Fibroblast of skin of back (primary cell): ENCODE measurements around the gene PPM1H. TPM values are rescaled to one million over a fixed set of nuclear protein-coding genes. Genes with fewer than 3 reads are reported as not detected.
"Not testable (repeated sequence)": the region's sequence is repeated elsewhere in the genome, so short reads cannot be mapped to it uniquely, and the experiment has no call there.

Experiments used
- DNase-seq: peaks from one replicate; pipeline ENCODE4 v3.0.0-alpha.2; 2013
- polyA plus RNA-seq, 2 experiments: library from polyadenylated mRNA; unstranded; fragments of 120-200 nt; gene quantifications; one replicate each; pipeline ENCODE4 v1.2.1, GENCODE V29; 2013; ENCODE audit not compliant: insufficient read length in 2 of 2

PPM1H gene
- 0.78 TPM for polyA plus RNA-seq (2013, experiment 1 of 2; ENCODE audit: insufficient read length)
- 1.4 TPM for polyA plus RNA-seq (2013, experiment 2 of 2; ENCODE audit: insufficient read length)

- peak; percentile 41 for DNase-seq
These were observed at the start of gene PPM1H for GRCh38 chr12:62934799-62935674. PPM1H (minus strand) TSS chr12:62935150; CDS start chr12:62934736, 414 bp downstream.

- DNase-seq = no peak
These were observed 48.6 kb upstream of the PPM1H start for GRCh38 chr12:62983594-62983993.

- DNase-seq = no peak
These were observed 43.8 kb upstream of the PPM1H start for GRCh38 chr12:62978768-62979167.

DNA sequence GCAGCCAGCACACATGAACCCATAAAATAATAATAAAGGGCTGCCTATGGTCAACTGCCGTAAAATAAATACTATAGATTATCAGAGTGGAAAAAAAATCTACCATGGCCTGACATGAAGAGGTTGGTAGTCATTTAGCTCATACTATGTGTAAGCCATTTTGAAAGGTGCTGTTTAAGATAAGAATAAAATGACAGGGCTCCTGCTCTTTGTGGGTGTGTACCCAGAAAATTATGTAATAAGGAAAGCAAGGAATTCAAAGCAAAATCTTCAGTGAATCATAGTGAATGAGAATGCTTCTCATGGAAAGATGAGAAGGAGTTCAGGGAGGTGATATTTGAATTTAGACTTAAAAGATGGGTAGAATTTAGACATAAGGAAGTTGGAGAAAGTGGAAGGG is 42.9 kb upstream of the PPM1H start:
- no peak for DNase-seq

DNA sequence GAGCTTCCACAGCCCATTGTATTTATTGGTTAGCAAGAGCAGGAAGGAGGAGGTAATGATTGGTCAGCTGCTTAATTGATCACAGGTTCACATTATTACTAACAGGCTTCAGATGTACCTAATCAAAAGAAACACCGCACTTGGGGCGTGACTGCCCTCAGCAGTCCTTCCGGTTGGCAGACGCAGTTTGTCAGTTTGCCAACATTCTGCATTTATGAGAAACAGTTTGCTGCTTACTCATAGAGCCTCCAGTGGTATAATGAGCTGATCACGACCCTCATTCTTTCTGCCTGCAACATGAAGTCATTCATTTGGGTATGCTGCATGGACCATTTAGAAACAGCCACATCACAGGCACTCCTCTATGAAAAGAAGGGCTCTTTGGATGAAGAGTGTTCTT is 42.5 kb upstream of the PPM1H start:
- DNase-seq = peak; percentile 78

DNA sequence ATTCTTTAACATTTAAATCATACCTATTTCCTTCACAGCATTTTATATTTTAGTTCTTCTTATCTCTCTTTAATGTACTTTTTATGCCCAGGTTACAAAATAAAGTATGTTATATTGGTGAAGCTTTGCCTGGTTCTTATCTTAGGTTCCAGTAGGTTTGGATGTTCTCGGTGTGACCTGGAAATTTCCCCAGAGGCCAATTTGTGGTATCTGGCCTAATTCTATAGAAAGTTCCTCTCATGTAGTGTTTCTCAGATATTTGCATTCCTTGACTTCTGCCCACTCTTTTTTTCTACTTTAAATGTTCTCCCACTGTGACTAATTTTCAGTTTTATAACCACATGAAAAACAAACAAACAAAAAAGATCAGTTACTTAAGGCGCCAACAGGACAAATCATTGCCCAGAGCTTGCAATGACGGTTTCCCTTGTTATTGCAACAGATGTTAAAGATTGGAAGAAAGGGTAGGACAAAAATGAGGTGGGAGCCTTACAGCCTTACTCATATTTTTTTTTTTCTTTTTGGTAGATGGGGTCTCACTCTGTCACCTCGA is 41.2 kb upstream of the PPM1H start:
- peak; percentile 18 for DNase-seq

DNA sequence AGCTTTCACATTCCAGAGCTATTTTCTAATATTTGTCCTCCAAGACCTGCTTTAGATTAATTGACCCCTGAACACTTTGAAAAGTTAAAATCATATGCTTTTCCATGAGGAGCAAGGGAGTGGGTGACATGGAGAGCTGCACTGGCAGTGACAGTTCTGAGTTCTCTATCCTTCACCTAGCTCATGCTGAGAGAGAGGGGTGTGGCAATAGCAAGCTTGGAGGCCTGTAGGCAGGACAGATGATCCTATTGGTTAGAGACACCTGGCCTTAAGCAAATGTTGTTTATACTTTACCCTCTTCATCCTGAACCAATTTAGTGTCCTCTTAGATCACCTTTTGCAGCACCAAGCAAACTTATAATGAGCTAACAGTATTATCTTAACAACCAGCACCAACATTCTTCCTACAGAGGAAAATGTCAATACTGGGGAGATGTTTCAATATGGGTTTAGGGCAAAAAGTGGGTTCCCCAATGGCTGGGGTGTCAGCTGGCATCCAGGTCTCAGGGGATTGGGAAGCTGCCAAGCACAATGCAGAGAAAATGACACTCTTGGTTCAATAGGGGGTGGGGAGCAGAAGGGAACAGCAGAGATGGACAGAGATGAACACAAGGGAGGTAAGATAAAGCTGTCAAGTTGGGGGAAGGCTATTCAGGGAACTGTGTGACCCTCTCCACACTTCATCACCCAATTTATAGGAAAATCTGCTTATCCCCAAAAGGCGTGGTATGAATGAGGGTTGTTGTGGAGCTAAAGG is 37.0 kb upstream of the PPM1H start:
- DNase-seq = no peak

GRCh38 chr12:62969695-62970094 is 34.7 kb upstream of the PPM1H start:
- no peak for DNase-seq

DNA sequence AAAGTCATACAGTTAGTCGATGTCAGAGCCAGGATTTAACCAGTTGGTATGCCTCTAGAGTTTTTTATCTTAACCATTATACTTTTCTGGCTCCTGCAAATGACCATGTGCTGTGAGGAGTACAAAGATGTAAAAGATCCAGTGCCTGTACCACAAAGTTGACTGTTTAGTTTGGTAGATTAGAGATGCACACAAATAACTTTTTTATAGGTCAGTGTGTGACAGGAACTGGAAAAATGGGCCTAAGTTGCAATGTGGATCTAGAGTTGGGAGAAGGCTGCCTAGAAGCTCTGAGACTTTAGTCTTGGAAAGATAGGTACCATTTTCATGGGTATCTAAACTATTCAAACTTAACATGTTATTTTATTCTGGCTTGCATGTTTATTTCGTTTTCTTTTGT is 32.8 kb upstream of the PPM1H start:
- no peak for DNase-seq

DNA sequence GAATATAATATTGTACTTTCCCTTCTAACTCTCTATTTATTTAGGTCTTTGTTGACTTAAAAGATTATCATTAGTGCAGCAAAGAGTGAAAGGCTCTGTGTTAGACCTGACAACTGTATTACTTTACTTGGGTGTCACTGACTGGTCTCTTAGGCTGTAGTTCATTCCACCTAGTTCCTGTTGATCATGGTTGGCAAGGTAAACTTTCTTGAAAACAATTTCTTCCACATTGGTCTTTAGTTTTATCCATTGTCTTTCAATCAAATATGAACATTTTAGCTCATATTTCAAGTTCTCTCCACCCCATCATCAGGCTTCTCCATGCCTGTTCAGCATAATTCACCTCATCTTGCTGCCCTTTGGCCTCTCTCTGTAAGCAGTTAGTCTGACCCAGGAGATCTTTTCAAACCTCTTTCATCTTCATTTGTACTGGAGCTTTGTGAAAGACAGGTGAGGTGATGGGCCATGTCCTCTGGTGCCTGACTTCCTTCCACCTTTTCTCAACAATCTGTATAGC is 32.1 kb upstream of the PPM1H start:
- no peak for DNase-seq

- DNase-seq = not testable (repeated sequence)
These were observed 31.6 kb upstream of the PPM1H start for GRCh38 chr12:62966446-62966989.

GRCh38 chr12:62965700-62966099 is 30.8 kb upstream of the PPM1H start:
- not testable (repeated sequence) for DNase-seq

DNA sequence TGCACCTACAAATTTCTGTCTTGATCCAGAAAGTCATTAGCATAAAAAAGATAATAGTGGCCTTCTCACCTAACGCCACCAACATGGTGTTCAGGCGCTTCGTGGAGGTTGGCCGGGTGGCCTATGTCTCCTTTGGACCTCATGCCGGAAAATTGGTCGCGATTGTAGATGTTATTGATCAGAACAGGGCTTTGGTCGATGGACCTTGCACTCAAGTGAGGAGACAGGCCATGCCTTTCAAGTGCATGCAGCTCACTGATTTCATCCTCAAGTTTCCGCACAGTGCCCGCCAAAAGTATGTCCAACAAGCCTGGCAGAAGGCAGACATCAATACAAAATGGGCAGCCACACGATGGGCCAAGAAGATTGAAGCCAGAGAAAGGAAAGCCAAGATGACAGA is 30.3 kb upstream of the PPM1H start:
- DNase-seq = not testable (repeated sequence)

- no peak for DNase-seq
These were observed 28.6 kb upstream of the PPM1H start for GRCh38 chr12:62963486-62964041.

DNA sequence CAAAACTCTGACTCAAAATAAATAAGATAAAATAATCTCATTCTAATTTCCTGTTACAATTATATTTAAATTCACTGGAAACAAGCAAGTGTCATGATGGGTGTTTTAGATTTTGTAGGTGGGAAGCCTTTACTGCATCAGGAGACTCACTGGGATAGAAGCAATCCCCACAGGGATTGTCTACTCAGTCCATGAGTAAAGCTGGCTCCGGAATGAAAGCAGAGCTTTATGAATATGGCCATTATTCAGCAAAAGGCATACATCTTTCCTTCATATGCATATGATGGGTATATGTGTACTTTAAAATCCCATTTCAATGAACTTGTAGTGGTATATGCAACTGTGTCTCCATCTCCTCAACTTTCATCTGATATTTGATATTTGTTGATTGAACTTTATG is 25.4 kb upstream of the PPM1H start:
- DNase-seq = no peak

- DNase-seq = no peak
These were observed 24.8 kb upstream of the PPM1H start for GRCh38 chr12:62959745-62960144.

- DNase-seq = peak; percentile 13
These were observed 22.4 kb upstream of the PPM1H start for GRCh38 chr12:62957233-62957953.

GRCh38 chr12:62955678-62956077 is 20.7 kb upstream of the PPM1H start:
- no peak for DNase-seq

GRCh38 chr12:62950317-62950716 is 15.4 kb upstream of the PPM1H start:
- no peak for DNase-seq

GRCh38 chr12:62948123-62948522 is 13.2 kb upstream of the PPM1H start:
- DNase-seq = no peak

DNA sequence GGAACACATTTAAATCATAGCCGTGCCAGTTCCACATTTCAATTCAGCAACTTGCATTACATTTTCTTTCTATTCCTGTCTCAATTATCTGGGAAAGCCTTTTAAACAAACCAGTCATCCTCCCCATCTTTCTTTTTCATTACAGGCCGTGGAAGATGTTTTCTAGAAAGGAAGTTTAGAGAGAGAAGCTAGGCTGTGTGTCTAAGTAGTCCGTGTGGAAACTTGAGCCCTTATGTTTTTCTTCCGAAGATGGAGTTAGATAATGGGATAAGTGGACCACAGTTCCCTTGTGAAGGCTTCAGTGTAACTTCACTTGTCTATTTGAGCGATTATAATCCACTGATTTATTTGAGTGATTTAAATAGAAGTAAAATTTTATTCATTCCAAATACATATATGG is 12.4 kb upstream of the PPM1H start:
- no peak for DNase-seq
